ENCODE measurements around the gene CHRM5. TPM values are rescaled to one million over a fixed set of nuclear protein-coding genes. Genes with fewer than 3 reads are reported as not detected.

CHRM5 gene
- total RNA-seq, 4 donors from 2014 or later = not detected

DNA sequence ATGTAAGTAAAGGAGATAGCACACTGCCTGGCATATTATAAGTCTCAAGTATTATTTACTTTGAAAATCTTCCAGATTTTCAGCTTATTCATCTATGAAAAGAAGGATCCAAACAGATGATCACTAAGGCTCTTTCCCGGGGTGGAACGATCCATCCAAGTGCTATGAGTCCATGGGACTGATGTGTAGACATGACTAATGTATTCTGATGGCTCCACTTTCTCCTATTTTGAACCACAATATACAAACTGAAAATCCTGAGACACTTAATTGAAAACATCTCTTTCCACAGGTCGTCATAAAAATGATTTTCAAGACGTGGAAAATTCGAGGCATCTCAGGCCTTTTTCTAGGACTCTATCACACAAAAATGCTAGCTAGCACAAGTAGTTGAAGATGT lies 33.4 kb upstream of the CHRM5 start:
- Histone ChIP-seq H3K9me3 (no peaks in the 10 kb centered on the region), H3K4me3 (no peak overlapping the region), H3K4me1 (no peaks in the 10 kb centered on the region), H3K27ac (no peak overlapping the region), H3K36me3 (no peaks in the 10 kb centered on the region), H3K27me3 (no peaks in the 10 kb centered on the region)
- no peak for DNase-seq
- intact Hi-C loops (cut with DNase I) = no loop called here
- 72 to 75% methylated on average over 5 of the region's 5 CpGs for WGBS, 2 donors
- no peak for TF ChIP-seq POLR2A (IDR thresholded peaks at IDR 0.05)
- TF ChIP-seq, protein P1, sequence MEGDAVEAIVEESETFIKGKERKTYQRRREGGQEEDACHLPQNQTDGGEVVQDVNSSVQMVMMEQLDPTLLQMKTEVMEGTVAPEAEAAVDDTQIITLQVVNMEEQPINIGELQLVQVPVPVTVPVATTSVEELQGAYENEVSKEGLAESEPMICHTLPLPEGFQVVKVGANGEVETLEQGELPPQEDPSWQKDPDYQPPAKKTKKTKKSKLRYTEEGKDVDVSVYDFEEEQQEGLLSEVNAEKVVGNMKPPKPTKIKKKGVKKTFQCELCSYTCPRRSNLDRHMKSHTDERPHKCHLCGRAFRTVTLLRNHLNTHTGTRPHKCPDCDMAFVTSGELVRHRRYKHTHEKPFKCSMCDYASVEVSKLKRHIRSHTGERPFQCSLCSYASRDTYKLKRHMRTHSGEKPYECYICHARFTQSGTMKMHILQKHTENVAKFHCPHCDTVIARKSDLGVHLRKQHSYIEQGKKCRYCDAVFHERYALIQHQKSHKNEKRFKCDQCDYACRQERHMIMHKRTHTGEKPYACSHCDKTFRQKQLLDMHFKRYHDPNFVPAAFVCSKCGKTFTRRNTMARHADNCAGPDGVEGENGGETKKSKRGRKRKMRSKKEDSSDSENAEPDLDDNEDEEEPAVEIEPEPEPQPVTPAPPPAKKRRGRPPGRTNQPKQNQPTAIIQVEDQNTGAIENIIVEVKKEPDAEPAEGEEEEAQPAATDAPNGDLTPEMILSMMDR (IDR thresholded peaks at IDR 0.05) = no peak

DNA sequence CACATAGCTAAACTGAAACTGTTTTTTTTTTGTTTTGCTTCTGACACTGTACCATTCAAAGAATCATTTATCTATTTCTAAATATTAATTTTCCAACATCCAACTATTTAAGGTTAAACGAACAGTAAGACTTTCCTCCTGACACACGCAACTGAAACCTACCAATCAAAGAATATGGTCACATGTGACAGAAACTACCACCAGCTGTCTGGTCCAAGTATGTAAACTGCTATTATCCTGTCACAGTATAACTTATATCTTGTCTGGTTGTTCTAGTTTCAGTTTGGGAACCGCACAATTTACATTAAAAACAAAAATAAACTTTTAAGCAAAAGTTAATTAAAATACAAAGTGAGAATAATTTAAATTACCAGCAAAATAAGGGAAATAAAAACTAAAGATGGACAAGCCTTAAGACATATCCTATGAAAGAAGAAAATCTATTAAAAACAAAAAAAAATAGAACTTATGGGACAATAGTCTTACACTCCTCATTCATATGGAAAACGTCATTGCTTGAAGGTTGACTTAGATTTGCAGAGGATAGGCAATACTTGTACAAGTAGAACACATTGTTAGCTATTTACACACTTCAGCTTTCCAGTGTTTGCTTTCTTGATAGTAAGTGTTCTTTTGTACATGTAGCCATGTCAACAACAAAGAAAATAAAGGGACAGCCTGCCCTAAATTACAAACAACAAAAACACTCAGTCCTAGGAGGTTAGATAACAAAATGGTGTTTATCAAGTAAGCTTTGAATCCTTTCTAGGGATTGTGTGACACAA lies 26.8 kb upstream of the CHRM5 start:
- TF ChIP-seq POLR2A (IDR thresholded peaks at IDR 0.05) = no peak
- TF ChIP-seq, protein P1 (IDR thresholded peaks at IDR 0.05) = no peak
- Histone ChIP-seq H3K9me3 (no peaks in the 10 kb centered on the region), H3K4me1 (no peaks in the 10 kb centered on the region), H3K4me3 (no peak overlapping the region), H3K36me3 (peaks cover 0 to 4% (median 0%) of the 10 kb centered on the region in 3 donors), H3K27ac (no peak overlapping the region), H3K27me3 (no peaks in the 10 kb centered on the region)
- intact Hi-C loops (cut with DNase I) = no loop called here
- DNase-seq = no peak
- WGBS, 2 donors = 62 to 80% methylated on average over 4 of the region's 4 CpGs

DNA sequence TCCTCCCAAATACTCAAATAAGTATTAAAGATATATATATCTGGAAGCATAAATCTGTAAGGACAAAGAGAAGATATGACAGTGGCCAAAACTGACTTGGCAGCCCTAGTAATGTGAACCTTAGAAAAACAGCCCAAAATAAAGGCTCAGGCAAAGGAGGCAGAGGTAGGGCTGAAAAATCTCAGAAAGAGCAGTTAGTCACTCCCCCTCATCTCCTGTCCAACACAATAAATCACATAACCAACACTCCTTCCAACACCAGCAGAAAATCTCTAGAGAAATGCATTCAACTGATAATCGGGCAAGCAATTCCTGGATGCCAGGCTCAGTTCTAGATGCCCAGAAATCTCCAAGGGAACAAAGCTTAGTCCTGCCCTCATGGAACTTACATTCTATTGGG lies 22.1 kb upstream of the CHRM5 start:
- TF ChIP-seq POLR2A (IDR thresholded peaks at IDR 0.05) = no peak
- Histone ChIP-seq H3K4me1 (no peaks in the 10 kb centered on the region), H3K27me3 (no peaks in the 10 kb centered on the region), H3K4me3 (no peak overlapping the region), H3K27ac (no peak overlapping the region), H3K9me3 (no peaks in the 10 kb centered on the region), H3K36me3 (peaks cover 0 to 4% (median 0%) of the 10 kb centered on the region in 3 donors)
- WGBS, 2 donors = 88 to 100% methylated on average over 1 of the region's 1 CpG
- intact Hi-C loops (cut with DNase I) = no loop called here
- no peak for DNase-seq

DNA sequence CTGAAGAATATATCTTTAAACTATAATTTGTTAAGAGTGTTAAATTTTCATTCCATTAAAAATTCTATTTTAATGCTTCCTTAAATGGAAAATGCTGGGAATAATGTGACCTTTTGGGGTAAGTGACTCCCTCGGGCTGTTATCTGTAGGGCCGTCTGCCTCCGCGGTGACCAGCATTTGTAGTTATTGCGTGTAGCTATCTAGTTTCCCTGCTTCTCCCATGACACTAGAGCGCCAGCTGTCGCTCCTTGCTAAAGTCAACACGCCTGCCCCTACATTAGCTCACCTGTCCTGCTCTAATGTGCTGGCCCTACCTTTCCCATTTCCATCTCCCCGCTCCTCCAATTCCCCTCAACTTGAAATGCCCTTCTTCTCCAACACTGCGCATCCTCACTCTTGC lies 12.4 kb upstream of the CHRM5 start:
- no peak overlapping the region for H3K27ac ChIP-seq
- no peaks in the 10 kb centered on the region for H3K9me3 ChIP-seq
- no peak for TF ChIP-seq POLR2A (IDR thresholded peaks at IDR 0.05)
- TF ChIP-seq, protein P1 (IDR thresholded peaks at IDR 0.05) = no peak
- H3K4me1 ChIP-seq = no peaks in the 10 kb centered on the region
- DNase-seq = no peak
- no peaks in the 10 kb centered on the region for H3K27me3 ChIP-seq
- intact Hi-C loops (cut with DNase I) = no loop called here
- no peaks in the 10 kb centered on the region for H3K36me3 ChIP-seq
- 80 to 88% methylated on average over 10 of the region's 10 CpGs for WGBS, 2 donors
- H3K4me3 ChIP-seq = no peak overlapping the region

DNA sequence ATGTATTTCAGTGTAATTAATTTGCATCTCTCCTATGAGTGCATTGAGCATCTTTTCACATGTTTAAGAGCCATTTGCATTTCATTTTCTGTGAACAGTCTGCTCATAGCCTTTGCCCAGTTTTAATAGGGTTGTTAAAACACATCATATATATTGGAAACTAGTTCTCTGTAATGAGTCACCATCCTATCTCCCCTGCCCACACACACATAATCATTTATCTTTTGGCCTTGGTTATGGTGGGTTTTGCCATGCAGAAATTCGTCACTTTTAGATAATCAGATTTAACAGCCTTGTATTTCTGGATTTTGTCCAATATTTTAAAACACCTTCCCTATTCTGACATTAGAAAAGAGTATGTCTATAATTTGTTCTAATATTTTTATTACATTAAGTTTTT lies 11.9 kb upstream of the CHRM5 start:
- WGBS, 2 donors = 46 to 50% methylated on average over 1 of the region's 1 CpG
- intact Hi-C loops (cut with DNase I) = no loop called here

More for the DNA sequence above, 11.9 kb upstream of the CHRM5 start:
- DNase-seq = no peak
- Histone ChIP-seq H3K27ac (no peak overlapping the region), H3K27me3 (no peaks in the 10 kb centered on the region), H3K9me3 (no peaks in the 10 kb centered on the region), H3K4me1 (no peaks in the 10 kb centered on the region), H3K4me3 (no peak overlapping the region), H3K36me3 (no peaks in the 10 kb centered on the region)
- TF ChIP-seq POLR2A (IDR thresholded peaks at IDR 0.05) = no peak
- TF ChIP-seq, protein P1 (IDR thresholded peaks at IDR 0.05) = no peak

Data from esophagus squamous epithelium (tissue), 5 donors.